Measurements from ENCODE around the gene KIFBP.

The KIFBP gene

GRCh38 chr10:69051710-69052487 is 63.3 kb downstream of the KIFBP start:
- no peak for DNase-seq

DNA sequence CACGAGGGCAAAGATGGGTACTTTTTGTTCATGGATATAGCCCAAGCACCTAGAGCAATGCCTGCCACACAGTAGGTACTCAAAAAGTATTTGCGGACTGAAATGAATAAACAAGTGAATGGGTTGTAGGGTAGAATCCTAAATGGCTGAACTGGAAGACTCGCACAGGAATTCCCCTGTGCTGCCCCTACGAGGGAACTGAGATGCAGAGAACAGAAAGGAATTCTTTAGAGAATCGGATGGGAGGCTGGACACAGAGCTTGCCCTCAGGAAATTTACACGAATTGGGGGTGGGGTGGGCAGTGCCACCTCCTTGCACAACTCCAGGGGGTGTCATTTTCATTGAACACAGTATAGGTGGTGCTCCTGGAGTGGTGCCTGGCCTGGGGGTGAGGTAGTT is 64.1 kb downstream of the KIFBP start:
- DNase-seq = no peak

DNA sequence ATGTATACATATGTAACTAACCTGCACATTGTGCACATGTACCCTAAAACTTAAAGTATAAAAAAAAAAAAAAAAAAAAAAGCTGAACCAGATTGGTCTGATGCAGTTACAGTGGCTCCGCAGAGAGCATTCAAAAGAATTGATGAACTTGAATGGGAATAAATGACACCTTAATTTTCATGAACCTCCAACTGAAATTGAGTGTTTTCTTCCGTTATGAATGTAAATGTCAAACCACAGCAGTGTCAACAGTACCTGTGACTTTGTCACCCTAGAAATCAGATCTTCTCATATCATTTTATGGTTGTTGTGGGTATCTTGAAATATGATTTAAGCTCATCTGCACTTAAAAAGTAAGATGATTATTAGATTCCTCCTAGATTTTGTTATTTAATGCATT is 66.6 kb downstream of the KIFBP start:
- DNase-seq = no peak

- DNase-seq = no peak
These were observed 67.5 kb downstream of the KIFBP start for GRCh38 chr10:69056129-69056528.

DNA sequence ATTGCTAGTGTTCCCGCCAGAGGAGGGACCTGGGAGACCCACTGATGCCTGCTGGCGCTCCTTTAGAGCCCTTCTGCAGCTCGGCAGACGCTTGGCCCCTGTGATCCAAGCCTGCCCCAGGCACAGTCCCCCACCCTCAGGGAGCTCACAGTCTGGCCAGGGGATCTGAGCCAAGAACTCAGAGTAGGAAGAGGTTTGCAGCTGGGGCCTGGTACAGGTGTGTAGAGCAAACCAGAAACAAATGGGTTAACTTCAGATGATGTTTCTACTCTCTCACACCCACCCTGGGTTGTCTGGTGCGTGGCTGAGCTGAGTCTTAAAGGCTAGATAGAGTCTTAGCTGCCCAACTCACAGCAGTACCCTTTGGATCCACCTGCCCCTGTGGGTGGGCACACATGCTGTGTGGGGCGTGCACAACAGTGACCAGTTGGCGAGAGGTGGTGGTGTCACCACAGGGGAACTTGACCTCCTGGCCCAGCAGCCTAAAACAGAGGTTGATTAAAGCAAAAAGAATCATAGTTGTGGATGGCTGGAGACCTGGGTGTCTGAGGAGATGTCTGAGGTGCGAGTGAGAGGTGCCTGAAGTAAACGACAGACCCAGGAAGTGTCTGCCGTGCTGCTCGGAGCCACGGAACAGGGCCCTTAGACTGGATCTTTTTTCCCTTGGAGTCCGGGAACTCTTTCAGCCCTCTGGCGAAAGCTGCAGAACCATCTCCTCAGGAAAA is 68.1 kb downstream of the KIFBP start:
- DNase-seq = no peak

- no peak for DNase-seq
These were observed 68.8 kb downstream of the KIFBP start for GRCh38 chr10:69057261-69057950.

DNA sequence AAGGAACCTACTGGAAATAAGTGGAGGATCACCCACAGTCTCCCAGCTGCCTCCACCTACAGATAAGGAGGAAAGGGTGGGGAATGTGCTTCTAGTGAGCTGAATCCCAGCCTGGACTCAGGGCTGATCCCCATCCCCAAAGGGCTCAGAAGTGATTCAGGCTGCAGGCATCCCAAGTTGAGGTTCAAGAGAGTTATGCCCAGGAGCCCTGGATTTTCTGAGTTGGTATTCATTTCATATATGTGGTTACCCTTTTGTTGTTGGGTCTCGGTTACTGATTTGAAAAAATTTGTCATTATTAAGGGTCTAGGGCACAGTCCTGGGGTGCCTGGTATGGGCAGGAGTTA is 69.3 kb downstream of the KIFBP start:
- DNase-seq = no peak

GRCh38 chr10:69060127-69060798 is 71.7 kb downstream of the KIFBP start:
- DNase-seq = no peak

GRCh38 chr10:69061305-69062161 is 72.9 kb downstream of the KIFBP start:
- DNase-seq = peak; percentile 71

GRCh38 chr10:69062901-69063300 is 74.3 kb downstream of the KIFBP start:
- no peak for DNase-seq

GRCh38 chr10:69064762-69065328 is 76.2 kb downstream of the KIFBP start:
- no peak for DNase-seq

GRCh38 chr10:69065406-69066361 is 77.1 kb downstream of the KIFBP start:
- DNase-seq = no peak

All from amniotic stem cell (primary cell).